Measurements from ENCODE around the gene GJD4. TPM values are rescaled to one million over a fixed set of nuclear protein-coding genes. Genes with fewer than 3 reads are reported as not detected.

The GJD4 gene
- total RNA-seq, 1 experiment from 2014 or later = 0.08 TPM

GRCh38 chr10:35639728-35640401 is 34.7 kb downstream of the GJD4 start:
- DNase-seq (ENCODE audit: low read depth, low spot score) = no peak
- in situ Hi-C loops (cut with HindIII; ENCODE audit: low pct_unique_long_range_greater_than_20kb, low sequenced_read_pairs) = no loop called here

GRCh38 chr10:35640474-35640873 is 35.3 kb downstream of the GJD4 start:
- DNase-seq (ENCODE audit: low read depth, low spot score) = peak; percentile 54
- in situ Hi-C loops (cut with HindIII; ENCODE audit: low pct_unique_long_range_greater_than_20kb, low sequenced_read_pairs) = no loop called here

GRCh38 chr10:35640951-35641675 is 36.0 kb downstream of the GJD4 start:
- DNase-seq (ENCODE audit: low read depth, low spot score) = peak; percentile 55
- in situ Hi-C loops (cut with HindIII; ENCODE audit: low pct_unique_long_range_greater_than_20kb, low sequenced_read_pairs) = no loop called here

GRCh38 chr10:35641676-35642034 is 36.5 kb downstream of the GJD4 start:
- in situ Hi-C loops (cut with HindIII; ENCODE audit: low pct_unique_long_range_greater_than_20kb, low sequenced_read_pairs) = no loop called here
- DNase-seq (ENCODE audit: low read depth, low spot score) = no peak

GRCh38 chr10:35642035-35642792 is 37.1 kb downstream of the GJD4 start, which contains the start of gene FZD8:
Gene FZD8, minus strand, starts transcription at chr10:35642296. Its CDS starts 867 bp downstream, at chr10:35641429.
- DNase-seq (ENCODE audit: low read depth, low spot score) = peak; percentile 80
- in situ Hi-C loops (cut with HindIII; ENCODE audit: low pct_unique_long_range_greater_than_20kb, low sequenced_read_pairs) = no loop called here

GRCh38 chr10:35642793-35643114 is 37.6 kb downstream of the GJD4 start:
- no peak for DNase-seq (ENCODE audit: low read depth, low spot score)
- in situ Hi-C loops (cut with HindIII; ENCODE audit: low pct_unique_long_range_greater_than_20kb, low sequenced_read_pairs) = no loop called here

GRCh38 chr10:35643151-35644049 is 38.3 kb downstream of the GJD4 start:
- in situ Hi-C loops (cut with HindIII; ENCODE audit: low pct_unique_long_range_greater_than_20kb, low sequenced_read_pairs) = no loop called here
- peak; percentile 16 for DNase-seq (ENCODE audit: low read depth, low spot score)

- no peak for DNase-seq (ENCODE audit: low read depth, low spot score)
- in situ Hi-C loops (cut with HindIII; ENCODE audit: low pct_unique_long_range_greater_than_20kb, low sequenced_read_pairs) = no loop called here
These were observed 39.2 kb downstream of the GJD4 start for GRCh38 chr10:35644050-35644950.

- DNase-seq (ENCODE audit: low read depth, low spot score) = no peak
- in situ Hi-C loops (cut with HindIII; ENCODE audit: low pct_unique_long_range_greater_than_20kb, low sequenced_read_pairs) = no loop called here
These were observed 45.8 kb downstream of the GJD4 start for GRCh38 chr10:35650894-35651293.

- in situ Hi-C loops (cut with HindIII; ENCODE audit: low pct_unique_long_range_greater_than_20kb, low sequenced_read_pairs) = no loop called here
These were observed 47.7 kb downstream of the GJD4 start for GRCh38 chr10:35652824-35653223.

GRCh38 chr10:35657621-35658020 is 52.5 kb downstream of the GJD4 start:
- in situ Hi-C loops (cut with HindIII; ENCODE audit: low pct_unique_long_range_greater_than_20kb, low sequenced_read_pairs) = no loop called here
- no peak for DNase-seq (ENCODE audit: low read depth, low spot score)

More at GRCh38 chr10:35652824-35653223, 47.7 kb downstream of the GJD4 start:
- DNase-seq (ENCODE audit: low read depth, low spot score) = no peak

Other genes starting within 250 kb of the GJD4 start
- 1.5 and 1.7 TPM in 2 replicates for gene FZD8, start 37.0 kb downstream of the GJD4 start, total RNA-seq (2014; rRNA removed; shearing (Covaris generic))